ENCODE measurements around the gene TMPRSS15.

- TF ChIP-seq, protein P1, sequence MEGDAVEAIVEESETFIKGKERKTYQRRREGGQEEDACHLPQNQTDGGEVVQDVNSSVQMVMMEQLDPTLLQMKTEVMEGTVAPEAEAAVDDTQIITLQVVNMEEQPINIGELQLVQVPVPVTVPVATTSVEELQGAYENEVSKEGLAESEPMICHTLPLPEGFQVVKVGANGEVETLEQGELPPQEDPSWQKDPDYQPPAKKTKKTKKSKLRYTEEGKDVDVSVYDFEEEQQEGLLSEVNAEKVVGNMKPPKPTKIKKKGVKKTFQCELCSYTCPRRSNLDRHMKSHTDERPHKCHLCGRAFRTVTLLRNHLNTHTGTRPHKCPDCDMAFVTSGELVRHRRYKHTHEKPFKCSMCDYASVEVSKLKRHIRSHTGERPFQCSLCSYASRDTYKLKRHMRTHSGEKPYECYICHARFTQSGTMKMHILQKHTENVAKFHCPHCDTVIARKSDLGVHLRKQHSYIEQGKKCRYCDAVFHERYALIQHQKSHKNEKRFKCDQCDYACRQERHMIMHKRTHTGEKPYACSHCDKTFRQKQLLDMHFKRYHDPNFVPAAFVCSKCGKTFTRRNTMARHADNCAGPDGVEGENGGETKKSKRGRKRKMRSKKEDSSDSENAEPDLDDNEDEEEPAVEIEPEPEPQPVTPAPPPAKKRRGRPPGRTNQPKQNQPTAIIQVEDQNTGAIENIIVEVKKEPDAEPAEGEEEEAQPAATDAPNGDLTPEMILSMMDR (IDR thresholded peaks at IDR 0.05; ENCODE audit: low read depth, low read length, missing input control), result no peak
- TF ChIP-seq YY1 (IDR thresholded peaks at IDR 0.05) (no peak), RAD21 (IDR thresholded peaks at IDR 0.05) (no peak), ZBTB33 (IDR thresholded peaks at IDR 0.05) (no peak), MAX (IDR thresholded peaks at IDR 0.05) (no peak), JUND (IDR thresholded peaks at IDR 0.05) (no peak), GABPA (IDR thresholded peaks at IDR 0.05 in 1 of 2, conservative IDR thresholded peaks at IDR 0.05 in 1 of 2) (no peak), SP1 (IDR thresholded peaks at IDR 0.05) (no peak)
- TF ChIP-seq, protein P2, sequence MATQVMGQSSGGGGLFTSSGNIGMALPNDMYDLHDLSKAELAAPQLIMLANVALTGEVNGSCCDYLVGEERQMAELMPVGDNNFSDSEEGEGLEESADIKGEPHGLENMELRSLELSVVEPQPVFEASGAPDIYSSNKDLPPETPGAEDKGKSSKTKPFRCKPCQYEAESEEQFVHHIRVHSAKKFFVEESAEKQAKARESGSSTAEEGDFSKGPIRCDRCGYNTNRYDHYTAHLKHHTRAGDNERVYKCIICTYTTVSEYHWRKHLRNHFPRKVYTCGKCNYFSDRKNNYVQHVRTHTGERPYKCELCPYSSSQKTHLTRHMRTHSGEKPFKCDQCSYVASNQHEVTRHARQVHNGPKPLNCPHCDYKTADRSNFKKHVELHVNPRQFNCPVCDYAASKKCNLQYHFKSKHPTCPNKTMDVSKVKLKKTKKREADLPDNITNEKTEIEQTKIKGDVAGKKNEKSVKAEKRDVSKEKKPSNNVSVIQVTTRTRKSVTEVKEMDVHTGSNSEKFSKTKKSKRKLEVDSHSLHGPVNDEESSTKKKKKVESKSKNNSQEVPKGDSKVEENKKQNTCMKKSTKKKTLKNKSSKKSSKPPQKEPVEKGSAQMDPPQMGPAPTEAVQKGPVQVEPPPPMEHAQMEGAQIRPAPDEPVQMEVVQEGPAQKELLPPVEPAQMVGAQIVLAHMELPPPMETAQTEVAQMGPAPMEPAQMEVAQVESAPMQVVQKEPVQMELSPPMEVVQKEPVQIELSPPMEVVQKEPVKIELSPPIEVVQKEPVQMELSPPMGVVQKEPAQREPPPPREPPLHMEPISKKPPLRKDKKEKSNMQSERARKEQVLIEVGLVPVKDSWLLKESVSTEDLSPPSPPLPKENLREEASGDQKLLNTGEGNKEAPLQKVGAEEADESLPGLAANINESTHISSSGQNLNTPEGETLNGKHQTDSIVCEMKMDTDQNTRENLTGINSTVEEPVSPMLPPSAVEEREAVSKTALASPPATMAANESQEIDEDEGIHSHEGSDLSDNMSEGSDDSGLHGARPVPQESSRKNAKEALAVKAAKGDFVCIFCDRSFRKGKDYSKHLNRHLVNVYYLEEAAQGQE (IDR thresholded peaks at IDR 0.05), result no peak
- TF ChIP-seq, protein P3, sequence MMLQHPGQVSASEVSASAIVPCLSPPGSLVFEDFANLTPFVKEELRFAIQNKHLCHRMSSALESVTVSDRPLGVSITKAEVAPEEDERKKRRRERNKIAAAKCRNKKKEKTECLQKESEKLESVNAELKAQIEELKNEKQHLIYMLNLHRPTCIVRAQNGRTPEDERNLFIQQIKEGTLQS (IDR thresholded peaks at IDR 0.05), result no peak
Observed at GRCh38 chr21:18373606-18374005, 30.0 kb downstream of the TMPRSS15 start.
